CD14-positive monocyte (primary cell): Measurements from ENCODE around the gene REV3L. TPM values are rescaled to one million over a fixed set of nuclear protein-coding genes. Genes with fewer than 3 reads are reported as not detected.

ENCODE experiments used
- DNase-seq, 3 donors: peaks; one replicate each; pipeline ENCODE4 v3.0.0-alpha.2; 2011 to 2022
- H2AFZ ChIP-seq: 2 replicates; pipeline ENCODE4 v1.6.0; 2012; ENCODE audit warnings: mild to moderate bottlenecking, low read depth, low read length, inconsistent platforms; ENCODE audit not compliant: insufficient read depth, poor library complexity, severe bottlenecking
- H3K27ac ChIP-seq, 2 donors: 1 replicate in 1 of 2; 2 replicates in 1 of 2; pipeline ENCODE4 v1.5.1; 2012 to 2013; ENCODE audit warnings: low read length in 2 of 2, control low read depth in 1 of 2, inconsistent platforms in 1 of 2, low read depth in 1 of 2, mild to moderate bottlenecking in 1 of 2
- H3K27me3 ChIP-seq, 2 donors: one replicate each; pipeline versions ENCODE4 v1.6.0 to v1.6.1; 2011 to 2013; ENCODE audit warnings: low read length in 2 of 2; ENCODE audit not compliant: control insufficient read depth in 2 of 2, insufficient read depth in 2 of 2
- H3K36me3 ChIP-seq, 2 donors: replicated peaks in 1 of 2; 1 replicate in 1 of 2; 2 replicates in 1 of 2; pipeline versions ENCODE4 v1.5.1 to v1.6.1; 2012 to 2013; ENCODE audit warnings: low read length in 2 of 2, control low read depth in 1 of 2, inconsistent platforms in 1 of 2, mild to moderate bottlenecking in 1 of 2; ENCODE audit not compliant: insufficient read depth in 2 of 2, control insufficient read depth in 1 of 2
- H3K4me1 ChIP-seq, 2 donors: 1 replicate in 1 of 2; 2 replicates in 1 of 2; pipeline versions ENCODE4 v1.5.1 to v1.6.1; 2012 to 2013; ENCODE audit warnings: low read length in 2 of 2, control low read depth in 1 of 2, inconsistent platforms in 1 of 2, mild to moderate bottlenecking in 1 of 2, moderate library complexity in 1 of 2; ENCODE audit not compliant: insufficient read depth in 2 of 2, control insufficient read depth in 1 of 2
- H3K4me2 ChIP-seq: replicated peaks from 2 replicates; pipeline ENCODE3; 2012; ENCODE audit warnings: low read length, moderate library complexity, mild to moderate bottlenecking; ENCODE audit not compliant: poor library complexity, severe bottlenecking; ENCODE audit errors: extremely low read depth
- H3K4me3 ChIP-seq, 3 experiments: fragments of 200-600 bp in 1 of 3; sonication (generic) in 1 of 3; replicated peaks in 1 of 3; 1 replicate in 2 of 3; 2 replicates in 1 of 3; pipeline ENCODE4 v1.5.1; 2011 to 2013; ENCODE audit warnings: low read length in 3 of 3, mild to moderate bottlenecking in 3 of 3, control low read depth in 2 of 3, low read depth in 2 of 3, inconsistent platforms in 1 of 3, moderate library complexity in 1 of 3
- H3K79me2 ChIP-seq: 2 replicates; pipeline ENCODE4 v1.6.0; 2012; ENCODE audit warnings: mild to moderate bottlenecking, control low read depth, inconsistent platforms, low read length, moderate library complexity; ENCODE audit not compliant: insufficient read depth
- H3K9ac ChIP-seq: 2 replicates; pipeline ENCODE4 v1.6.0; 2017; ENCODE audit warnings: low read length, mild to moderate bottlenecking; ENCODE audit not compliant: insufficient read depth, poor library complexity, severe bottlenecking
- H3K9me3 ChIP-seq, 2 donors: replicated peaks in 1 of 2; 1 replicate in 1 of 2; 2 replicates in 1 of 2; pipeline versions ENCODE4 v1.5.1 to v1.6.1; 2012 to 2013; ENCODE audit warnings: low read length in 2 of 2, control low read depth in 1 of 2; ENCODE audit not compliant: control insufficient read depth in 1 of 2, insufficient read depth in 1 of 2
- H4K20me1 ChIP-seq: 2 replicates; pipeline ENCODE4 v1.6.0; 2012; ENCODE audit warnings: mild to moderate bottlenecking, low read length, control low read depth, moderate library complexity; ENCODE audit not compliant: insufficient read depth
- H3K27ac Mint-ChIP-seq, 7 donors: one replicate each; pipeline ENCODE4 v1.8.0; 2020; ENCODE audit warnings: mild to moderate bottlenecking in 7 of 7, mixed read lengths in 7 of 7, moderate library complexity in 6 of 7, inconsistent platforms in 2 of 7
- H3K27me3 Mint-ChIP-seq, 3 donors: one replicate each; pipeline ENCODE4 v1.8.0; 2021 to 2022; ENCODE audit warnings: low read depth in 3 of 3, mild to moderate bottlenecking in 3 of 3, mixed read lengths in 3 of 3, moderate library complexity in 3 of 3, inconsistent platforms in 1 of 3
- H3K36me3 Mint-ChIP-seq, 2 donors: one replicate each; pipeline ENCODE4 v1.8.0; 2020; ENCODE audit warnings: mixed read lengths in 2 of 2, inconsistent platforms in 1 of 2, mild to moderate bottlenecking in 1 of 2
- H3K4me1 Mint-ChIP-seq: one replicate; pipeline ENCODE4 v1.8.0; 2020; ENCODE audit warnings: mild to moderate bottlenecking, mixed read lengths
- H3K4me3 Mint-ChIP-seq, 2 donors: one replicate each; pipeline ENCODE4 v1.8.0; 2020; ENCODE audit warnings: mild to moderate bottlenecking in 2 of 2, mixed read lengths in 2 of 2, moderate library complexity in 1 of 2
- H3K9me3 Mint-ChIP-seq, 7 donors: one replicate each; pipeline ENCODE4 v1.8.0; 2020 to 2022; ENCODE audit warnings: mixed read lengths in 7 of 7, mild to moderate bottlenecking in 6 of 7, moderate library complexity in 6 of 7, inconsistent platforms in 2 of 7
- WGBS: methylation state at CpG from one replicate; pipeline ENCODE4 v1.1.5; 2013; ENCODE audit warnings: missing lambda C conversion rate; ENCODE audit not compliant: insufficient coverage; 5-methylcytosine and 5-hydroxymethylcytosine counted together
- intact Hi-C, 2 donors: fragments of 100-400 bp; cut with micrococcal nuclease; formaldehyde crosslinking; loops; one replicate each; pipeline versions ENCODE4 v1.15.0 to v1.15.1; 2023
- polyA plus RNA-seq, 3 donors: library from polyadenylated mRNA; depleted of rRNA in 1 of 3; unstranded in 2 of 3; stranded (reverse) in 1 of 3; fragments of 300-500 nt in 2 of 3; fragments of >200 nt in 1 of 3; fragmentation: Illumina TruSeq in 2 of 3; gene quantifications; 1 replicate in 2 of 3; 2 replicates in 1 of 3; pipeline ENCODE4 v1.2.3, GENCODE V29; 2012 to 2021
- TF ChIP-seq, protein P1 (sequence below): fragments of 200-600 bp; IDR thresholded peaks from one replicate; pipeline ENCODE4 v1.8.0; 2022; ENCODE audit warnings: antibody characterized with exemption, mild to moderate bottlenecking

The REV3L gene
- polyA plus RNA-seq, 3 donors, result 3.4 to 5.7 (median 4.9) TPM

DNA sequence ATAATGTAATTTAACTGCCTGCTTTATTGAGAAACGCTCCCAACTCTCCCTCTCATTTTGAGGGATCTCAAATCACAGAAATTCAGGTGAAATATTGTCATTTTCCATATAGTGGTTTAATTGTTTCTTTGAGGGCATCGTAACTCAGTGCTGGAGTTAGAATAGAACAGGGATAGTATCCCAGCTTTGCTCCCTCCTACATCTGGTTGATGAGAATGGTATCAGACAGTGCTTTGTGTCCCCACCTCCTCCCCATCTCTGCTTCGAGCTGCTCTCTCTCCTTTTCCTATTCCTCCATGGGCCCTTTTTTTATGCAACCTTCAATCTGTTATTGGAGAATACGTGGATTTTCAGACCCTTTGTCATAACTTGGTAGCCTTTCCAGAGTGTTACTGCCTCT is 41.2 kb upstream of the REV3L start:
- Histone ChIP-seq H3K4me3 (no peak overlapping the region), H4K20me1 (no peaks in the 10 kb centered on the region), H3K9ac (no peak overlapping the region), H3K79me2 (no peaks in the 10 kb centered on the region), H2AFZ (no peak overlapping the region), H3K27me3 (no peaks in the 10 kb centered on the region), H3K36me3 (no peaks in the 10 kb centered on the region), H3K27ac (no peak overlapping the region), H3K4me2 (no peak overlapping the region), H3K4me1 (no peaks in the 10 kb centered on the region), H3K9me3 (no peaks in the 10 kb centered on the region)
- TF ChIP-seq, protein P1, sequence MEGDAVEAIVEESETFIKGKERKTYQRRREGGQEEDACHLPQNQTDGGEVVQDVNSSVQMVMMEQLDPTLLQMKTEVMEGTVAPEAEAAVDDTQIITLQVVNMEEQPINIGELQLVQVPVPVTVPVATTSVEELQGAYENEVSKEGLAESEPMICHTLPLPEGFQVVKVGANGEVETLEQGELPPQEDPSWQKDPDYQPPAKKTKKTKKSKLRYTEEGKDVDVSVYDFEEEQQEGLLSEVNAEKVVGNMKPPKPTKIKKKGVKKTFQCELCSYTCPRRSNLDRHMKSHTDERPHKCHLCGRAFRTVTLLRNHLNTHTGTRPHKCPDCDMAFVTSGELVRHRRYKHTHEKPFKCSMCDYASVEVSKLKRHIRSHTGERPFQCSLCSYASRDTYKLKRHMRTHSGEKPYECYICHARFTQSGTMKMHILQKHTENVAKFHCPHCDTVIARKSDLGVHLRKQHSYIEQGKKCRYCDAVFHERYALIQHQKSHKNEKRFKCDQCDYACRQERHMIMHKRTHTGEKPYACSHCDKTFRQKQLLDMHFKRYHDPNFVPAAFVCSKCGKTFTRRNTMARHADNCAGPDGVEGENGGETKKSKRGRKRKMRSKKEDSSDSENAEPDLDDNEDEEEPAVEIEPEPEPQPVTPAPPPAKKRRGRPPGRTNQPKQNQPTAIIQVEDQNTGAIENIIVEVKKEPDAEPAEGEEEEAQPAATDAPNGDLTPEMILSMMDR, result no peak
- Mint-ChIP-seq H3K27me3 (peaks cover 0 to 3% (median 1%) of the 10 kb centered on the region in 3 donors), H3K36me3 (no peaks in the 10 kb centered on the region), H3K4me1 (peaks cover 18% of the 10 kb centered on the region), H3K4me3 (no peak overlapping the region), H3K9me3 (no peaks in the 10 kb centered on the region), H3K27ac (no peak overlapping the region)
- no CpG with 5 or more reads among the region's 4 CpGs for WGBS
- intact Hi-C loops, result no loop called here
- DNase-seq, result no peak

DNA sequence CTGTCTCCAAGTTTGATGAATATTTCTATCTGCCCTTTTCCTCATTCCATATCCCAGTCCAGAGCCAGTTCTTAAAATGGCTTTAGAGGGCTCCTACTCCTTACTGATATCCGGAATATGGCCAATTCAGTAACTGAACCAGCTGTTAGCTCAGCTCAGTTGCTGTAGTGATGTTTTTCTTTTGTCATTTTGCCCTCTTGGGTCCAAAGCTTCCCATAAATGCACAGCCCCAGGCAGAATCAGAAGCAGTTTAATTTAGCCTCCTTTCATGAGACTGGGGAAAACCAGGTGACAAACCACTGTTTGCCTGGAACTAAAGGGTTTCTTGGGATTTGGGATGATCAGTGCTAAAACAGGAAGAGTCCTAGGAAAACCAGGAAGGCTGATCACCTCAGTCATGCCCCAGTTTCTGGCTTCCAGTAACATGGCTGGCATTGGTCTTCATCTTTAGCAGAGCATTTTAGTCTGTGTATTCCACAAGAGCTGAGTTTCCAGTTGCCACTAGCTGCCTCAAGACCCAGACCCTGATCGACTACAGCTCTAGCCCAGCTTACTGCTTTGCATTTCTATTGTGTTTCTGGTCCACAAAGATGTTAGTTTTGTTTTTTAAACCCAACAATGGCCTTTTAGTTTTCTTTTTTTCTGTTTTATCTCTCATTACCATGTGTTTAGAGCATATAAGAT is 40.6 kb upstream of the REV3L start:
- Histone ChIP-seq H3K27me3 (no peaks in the 10 kb centered on the region), H3K4me1 (no peaks in the 10 kb centered on the region), H3K79me2 (no peaks in the 10 kb centered on the region), H4K20me1 (no peaks in the 10 kb centered on the region), H3K27ac (no peak overlapping the region), H3K36me3 (no peaks in the 10 kb centered on the region), H2AFZ (no peak overlapping the region), H3K4me2 (no peak overlapping the region), H3K4me3 (no peak overlapping the region), H3K9me3 (no peaks in the 10 kb centered on the region), H3K9ac (no peak overlapping the region)
- no peaks in the 10 kb centered on the region for H3K9me3 Mint-ChIP-seq
- intact Hi-C loops, result no loop called here
- H3K36me3 Mint-ChIP-seq, result no peaks in the 10 kb centered on the region
- no peak overlapping the region for H3K27ac Mint-ChIP-seq
- H3K4me3 Mint-ChIP-seq, result no peak overlapping the region
- peaks cover 18% of the 10 kb centered on the region for H3K4me1 Mint-ChIP-seq
- no peak for DNase-seq
- WGBS, result 100% methylated on average over 1 of the region's 2 CpGs
- H3K27me3 Mint-ChIP-seq, result peaks cover 0 to 1% (median 0%) of the 10 kb centered on the region in 3 donors
- TF ChIP-seq, protein P1, result no peak
